GM21447 (cell line): ENCODE data around the gene RAB11FIP3.

Experiments used
- ATAC-seq: cut with Tn5 transposase; IDR thresholded peaks from one replicate; pipeline ENCODE4 v1.9.1; 2021; ENCODE audit not compliant: unreplicated experiment

The RAB11FIP3 gene

DNA sequence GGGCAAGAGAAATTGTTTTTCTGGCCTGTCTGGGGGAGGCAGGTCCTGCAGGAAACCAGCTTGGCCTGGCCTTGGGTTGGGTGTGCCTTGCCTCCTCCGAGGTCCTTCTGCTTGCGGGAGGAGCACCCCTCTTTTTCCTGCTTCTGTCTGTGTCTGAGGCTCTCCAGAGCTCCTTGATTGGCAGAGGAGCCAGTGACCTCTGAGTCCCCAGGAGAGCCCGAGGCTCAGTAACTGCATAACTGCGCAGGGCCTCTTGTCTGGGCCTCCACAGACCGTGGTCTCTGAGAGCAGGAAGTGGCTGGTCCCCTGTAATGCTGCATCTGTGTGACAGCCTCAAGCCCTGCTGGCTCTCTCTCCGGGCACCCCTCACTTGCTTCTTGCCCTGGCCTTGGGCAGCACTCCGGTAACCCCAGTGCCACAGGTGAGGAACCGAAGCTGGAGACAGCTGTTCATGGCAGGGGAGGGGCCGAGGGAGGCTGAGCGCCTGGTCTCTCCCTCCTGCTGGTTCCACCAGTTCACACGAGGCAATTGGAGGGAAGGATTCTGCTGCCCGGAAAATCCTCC lies 103.6 kb downstream of the RAB11FIP3 start:
- no peak for ATAC-seq

DNA sequence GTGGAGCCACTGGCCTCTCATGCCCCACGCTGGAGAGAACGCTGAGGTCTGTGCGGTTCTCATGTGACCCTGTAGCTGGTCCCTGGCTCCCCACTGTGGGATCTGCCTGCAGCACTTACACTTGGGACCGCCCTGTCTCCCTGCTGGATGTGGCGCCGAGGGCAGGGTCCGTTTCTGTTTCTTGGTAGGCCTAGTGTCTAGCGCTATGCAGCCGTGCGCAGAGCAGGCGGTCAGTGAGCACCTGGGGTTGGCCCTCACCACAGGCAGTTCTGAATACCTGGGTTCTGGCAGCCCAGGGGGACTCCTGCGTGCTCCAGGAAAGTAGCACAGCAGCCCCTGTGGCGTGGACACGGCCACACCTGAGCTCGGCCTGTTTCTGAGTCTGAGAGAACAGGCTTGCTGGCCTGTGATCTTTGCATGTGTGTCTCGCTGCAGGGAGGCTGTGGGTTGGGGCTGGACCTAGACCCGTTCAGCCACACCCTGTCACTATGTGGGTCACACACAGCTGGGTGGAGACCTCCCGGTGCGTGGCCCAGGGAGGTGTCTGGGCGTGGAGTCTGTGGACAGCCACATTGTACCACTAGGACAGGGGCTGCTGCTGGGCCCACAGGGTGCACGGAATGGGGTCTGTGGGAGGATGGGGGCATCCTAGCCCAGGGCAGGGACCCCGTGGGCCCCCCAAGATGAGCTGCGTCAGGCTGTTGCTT lies 104.8 kb downstream of the RAB11FIP3 start:
- ATAC-seq = no peak

DNA sequence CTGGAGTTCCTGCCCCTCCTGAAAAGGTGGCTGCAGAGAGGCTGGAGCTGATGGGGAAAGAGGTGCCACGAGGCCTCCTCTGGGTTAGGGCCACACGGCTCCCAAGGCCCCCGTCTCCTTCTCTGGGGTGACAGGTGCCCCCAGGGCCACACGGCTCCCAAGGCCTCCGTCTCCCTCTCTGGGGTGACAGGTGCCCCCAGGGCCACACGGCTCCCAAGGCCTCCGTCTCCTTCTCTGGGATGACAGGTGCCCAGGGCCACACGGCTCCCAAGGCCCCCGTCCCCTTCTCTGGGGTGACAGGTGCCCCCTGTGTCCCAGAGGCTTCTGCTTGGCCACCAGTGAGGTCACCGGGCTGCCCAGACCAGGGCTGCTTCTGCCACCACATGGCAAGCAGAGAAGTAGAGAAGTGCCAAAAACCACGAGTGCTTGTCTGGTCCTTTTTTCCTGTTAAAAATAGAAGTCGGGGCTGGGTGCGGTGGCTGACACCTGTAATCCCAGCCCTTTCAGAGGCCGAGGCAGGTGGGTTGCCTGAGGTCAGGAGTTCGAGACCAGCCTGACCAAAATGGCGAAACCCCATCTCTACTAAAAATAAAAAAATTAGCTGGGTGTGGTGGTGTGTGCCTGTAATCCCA lies 106.2 kb downstream of the RAB11FIP3 start:
- ATAC-seq = no peak

DNA sequence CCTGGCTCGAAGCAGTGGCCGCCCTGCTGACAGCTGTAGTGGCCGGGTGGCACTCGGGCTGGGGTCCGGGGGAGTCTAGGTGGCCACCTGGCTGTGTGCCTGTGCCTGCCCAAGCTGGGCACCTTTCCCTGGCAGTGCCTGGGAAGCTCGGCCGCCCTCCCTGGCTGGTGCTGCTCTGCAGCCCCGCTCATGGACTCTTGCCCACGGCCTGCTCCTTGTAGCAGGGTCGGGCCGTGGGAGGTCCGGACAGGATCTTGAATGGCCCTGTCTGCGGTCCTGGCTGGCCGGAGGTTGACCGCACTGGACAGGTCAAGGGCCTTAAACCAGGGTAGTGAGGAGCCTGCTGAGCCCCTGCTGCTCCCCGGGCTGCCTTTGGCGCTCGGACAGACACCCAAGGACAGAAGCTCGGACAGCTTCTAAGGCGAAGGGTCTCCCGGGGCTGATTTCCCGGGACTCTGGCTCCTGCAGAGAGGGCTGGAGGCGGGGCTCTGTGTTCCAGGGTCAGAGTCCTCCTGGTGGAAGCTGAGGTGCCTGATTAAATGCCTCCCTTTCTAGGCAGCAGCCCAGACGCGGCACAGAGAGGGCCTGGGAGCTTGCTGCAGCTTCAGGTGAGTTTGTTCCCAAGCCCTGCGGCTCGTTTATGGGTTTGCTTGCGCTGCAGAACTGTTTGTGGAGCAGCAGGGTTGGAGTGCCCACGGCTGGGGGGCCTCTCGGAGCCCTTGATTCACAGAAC lies 108.1 kb downstream of the RAB11FIP3 start:
- no peak for ATAC-seq

DNA sequence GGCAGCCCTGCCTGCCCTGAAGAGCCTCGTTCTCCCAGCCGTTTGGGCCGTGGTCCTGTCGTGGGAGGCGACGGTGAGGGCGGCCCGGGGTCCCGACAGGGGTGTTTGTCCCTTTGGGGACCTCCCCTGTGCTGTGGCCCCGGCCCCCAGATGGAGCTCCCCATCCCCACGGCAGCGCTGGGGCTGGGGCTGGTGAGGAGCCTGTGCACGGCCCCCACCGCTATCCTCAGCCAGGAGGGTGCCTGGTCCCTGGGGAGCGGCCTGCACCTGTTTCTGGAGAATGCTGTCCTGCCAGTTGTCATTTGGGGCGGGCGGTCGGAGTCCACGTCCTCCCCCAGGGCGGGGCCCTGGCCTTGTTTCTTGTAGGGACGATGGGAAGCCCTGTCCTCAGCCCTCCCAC lies 108.7 kb downstream of the RAB11FIP3 start:
- no peak for ATAC-seq

DNA sequence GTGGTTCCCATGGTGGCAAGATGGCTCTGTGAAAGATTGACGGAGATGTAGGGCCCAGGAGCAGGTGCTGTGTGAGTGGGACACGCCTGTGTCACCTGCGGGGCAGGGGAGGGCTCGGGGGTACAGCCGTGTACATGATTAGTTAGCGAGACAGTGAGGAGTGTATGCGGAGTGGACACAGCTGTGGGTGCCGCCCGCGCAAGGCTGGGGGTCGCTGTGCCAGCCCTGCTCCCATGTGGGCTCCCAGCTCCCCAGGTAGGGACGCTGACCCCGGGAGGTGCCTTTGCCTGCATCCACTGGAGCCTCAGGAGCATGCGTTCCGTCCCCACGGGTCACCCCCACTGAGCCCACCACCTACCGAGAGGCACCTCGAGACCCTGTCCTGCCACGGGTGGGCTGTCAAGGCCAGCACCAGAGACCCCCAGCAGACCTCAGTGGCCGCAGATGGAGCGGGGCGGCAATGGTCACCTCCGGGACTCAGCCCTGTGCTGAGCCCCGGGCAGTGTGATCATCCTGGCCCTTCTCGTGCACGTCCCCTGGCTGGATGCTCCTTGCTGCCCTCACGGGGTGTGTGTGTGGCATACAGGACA lies 109.5 kb downstream of the RAB11FIP3 start:
- no peak for ATAC-seq

DNA sequence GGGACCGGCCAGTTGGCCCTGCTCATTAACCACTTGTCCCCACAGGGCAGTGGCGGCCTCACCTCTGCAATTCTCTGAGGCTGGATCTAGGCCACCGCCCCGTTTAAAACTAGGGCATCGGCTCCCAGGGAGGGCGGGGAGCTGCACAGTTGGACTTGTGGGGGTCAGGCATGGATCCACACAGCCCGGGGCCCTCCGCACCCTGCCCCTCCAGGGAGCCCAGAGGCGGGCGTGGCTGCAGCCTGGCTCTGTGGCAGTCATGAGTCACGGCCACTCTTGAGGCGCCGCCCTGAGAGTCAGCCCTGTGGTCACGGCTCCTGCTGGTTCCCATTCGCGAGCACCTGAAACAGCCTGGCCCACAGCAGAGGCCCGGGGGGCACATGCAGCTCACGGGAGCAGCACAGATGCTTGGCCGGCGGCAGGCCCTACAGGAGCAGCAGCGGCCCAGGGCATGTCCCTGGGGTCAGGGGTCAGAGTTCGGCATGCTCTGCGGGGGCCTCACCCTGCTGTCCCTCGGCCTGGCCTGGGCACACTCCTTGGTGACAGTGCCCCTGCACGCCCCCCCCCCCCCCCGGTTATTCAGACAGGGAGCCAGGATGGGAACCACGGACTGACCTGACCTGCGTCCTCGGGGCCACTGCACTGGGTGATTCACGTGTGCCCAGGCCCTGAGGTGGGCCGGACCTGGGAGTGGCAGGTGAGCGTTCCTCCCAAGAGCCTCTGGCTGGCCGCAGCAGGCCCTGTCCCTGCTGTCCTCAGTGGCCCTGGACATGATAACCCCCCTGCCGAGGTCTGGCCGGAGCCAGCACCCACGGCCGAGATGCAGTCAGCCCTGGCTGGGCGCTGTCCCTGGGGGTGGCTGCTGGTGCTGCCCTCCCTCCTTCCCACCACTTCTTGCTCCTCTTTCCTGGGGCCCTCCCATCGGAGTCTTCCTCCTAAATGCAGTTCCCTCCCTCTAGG lies 110.3 kb downstream of the RAB11FIP3 start:
- no peak for ATAC-seq

DNA sequence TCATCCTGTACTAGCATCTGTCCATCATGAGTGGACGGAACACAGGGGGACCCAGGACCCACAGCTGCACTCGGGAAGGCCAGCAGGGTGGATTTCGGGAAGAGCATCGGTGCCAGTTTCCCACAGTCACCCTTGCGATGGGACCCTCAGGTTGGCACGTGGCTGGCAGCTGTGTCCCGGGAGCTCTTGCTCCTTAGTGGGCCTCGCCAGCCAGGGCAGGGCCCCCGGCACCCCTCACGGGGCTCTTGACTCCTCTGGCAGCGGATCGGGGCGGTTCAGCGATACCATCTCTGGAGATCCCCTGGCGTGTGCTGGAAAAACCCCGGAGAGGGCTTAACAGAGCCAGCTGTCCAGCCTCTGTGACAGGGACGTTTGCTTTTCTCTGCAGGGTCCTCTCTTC lies 111.3 kb downstream of the RAB11FIP3 start:
- no peak for ATAC-seq

DNA sequence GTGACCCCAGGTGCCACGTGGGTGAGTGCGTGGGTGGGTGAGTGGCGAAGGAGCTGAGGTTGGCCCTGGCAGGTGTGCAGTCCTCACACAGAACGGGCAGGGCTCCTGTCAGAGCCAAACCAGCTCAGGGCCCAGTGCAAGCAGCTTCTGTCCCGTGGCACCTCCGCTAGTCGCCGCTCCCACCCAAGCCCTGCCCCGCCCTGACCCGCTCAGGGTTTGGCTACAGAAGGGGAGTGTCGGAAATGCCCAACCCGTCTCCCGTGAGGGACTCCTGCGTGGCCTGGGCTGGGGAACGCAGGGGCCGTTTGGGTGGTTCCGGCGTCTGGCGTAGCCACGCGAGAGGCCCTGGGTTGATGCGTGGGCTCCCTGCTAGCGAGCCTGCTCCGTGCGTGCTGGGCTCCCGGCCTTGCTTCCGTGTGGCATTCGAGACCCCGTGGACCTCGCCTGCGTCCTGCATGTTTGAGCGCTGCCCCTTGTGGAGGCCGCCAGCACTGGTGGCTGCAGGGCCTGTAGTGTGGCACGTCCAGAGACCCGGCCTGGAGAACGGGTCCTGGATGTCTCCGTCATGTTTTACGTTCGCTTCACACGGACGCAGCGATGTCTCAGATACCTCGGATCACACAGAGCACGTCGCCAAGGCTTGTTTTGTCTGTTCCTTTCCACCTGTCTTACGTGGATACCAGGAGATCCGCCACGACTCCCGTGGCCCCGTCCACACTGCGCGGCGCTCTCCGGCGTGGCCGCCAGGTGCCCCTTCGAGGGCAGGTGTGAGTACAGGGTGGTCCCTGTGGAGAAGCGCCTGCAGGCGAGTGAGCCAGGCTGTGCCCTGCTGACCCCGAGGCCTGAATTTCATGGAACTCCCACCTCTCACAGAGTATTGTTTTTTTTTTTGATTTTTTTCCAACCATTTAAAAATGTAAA lies 112.2 kb downstream of the RAB11FIP3 start:
- no peak for ATAC-seq

DNA sequence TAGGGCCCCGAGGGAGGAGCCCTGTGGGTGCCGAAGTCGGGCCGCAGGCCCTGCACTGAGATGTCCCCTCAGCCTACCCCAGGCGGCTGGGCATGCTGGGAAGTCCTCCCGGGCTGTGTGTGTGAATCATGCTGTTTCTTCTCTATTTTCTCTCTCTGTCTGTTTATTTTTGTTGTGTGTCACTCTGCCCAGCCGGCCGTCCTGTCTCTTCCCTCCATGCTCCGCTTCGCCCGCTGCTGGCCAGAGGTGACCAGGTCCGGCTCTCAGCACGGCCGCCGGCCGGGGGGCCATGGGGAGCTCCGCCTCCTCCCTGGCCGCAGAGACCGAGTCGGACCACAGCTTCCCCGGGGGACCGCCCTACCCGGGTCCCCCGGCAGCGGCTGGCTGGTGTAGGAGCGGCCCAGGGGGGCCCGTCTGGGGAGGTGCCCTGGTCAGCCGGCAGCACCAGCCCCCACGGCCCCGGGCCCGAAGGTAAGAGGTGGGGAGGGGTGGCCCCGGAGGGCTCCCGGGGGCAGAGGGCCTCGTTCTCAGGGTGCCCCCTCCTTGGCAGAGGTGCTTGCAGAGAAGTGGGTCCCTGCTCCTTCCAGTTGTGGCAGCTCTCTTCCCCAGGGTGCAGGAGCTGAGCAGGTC lies 114.6 kb downstream of the RAB11FIP3 start:
- no peak for ATAC-seq

DNA sequence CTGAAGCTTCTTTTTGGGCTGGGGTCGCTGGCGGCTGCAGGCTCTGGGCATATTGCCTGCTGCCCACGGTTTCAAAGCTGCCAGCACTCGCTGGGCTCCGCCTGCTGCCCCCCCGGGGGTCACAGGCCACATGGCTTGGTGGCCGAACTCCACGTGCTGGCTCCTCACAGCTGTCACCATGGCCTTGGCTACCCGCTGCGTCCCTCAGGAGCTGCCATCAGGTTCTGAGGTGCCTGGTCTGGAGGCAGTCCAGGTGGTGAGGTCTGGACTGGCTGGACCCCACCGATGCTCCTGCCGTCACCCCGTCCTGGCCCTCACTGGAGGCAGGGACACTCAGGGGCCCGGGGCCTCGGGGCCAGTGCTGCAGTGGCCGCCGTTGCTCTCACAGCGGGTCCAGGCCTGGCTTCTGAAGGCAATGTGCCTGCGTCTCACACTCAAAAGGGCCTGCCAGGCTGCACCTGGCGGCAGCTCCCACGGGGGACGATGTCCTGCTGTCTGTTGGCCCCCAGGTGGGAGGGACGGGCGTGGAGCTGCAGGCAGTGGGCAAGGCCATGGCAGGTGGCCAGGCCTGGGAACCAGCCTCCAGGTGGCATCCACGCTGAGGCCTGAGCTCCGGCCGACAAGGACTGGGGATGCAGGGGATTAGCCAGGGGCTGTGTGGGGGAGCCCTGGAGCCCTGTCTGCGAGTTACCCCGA lies 115.3 kb downstream of the RAB11FIP3 start:
- no peak for ATAC-seq

DNA sequence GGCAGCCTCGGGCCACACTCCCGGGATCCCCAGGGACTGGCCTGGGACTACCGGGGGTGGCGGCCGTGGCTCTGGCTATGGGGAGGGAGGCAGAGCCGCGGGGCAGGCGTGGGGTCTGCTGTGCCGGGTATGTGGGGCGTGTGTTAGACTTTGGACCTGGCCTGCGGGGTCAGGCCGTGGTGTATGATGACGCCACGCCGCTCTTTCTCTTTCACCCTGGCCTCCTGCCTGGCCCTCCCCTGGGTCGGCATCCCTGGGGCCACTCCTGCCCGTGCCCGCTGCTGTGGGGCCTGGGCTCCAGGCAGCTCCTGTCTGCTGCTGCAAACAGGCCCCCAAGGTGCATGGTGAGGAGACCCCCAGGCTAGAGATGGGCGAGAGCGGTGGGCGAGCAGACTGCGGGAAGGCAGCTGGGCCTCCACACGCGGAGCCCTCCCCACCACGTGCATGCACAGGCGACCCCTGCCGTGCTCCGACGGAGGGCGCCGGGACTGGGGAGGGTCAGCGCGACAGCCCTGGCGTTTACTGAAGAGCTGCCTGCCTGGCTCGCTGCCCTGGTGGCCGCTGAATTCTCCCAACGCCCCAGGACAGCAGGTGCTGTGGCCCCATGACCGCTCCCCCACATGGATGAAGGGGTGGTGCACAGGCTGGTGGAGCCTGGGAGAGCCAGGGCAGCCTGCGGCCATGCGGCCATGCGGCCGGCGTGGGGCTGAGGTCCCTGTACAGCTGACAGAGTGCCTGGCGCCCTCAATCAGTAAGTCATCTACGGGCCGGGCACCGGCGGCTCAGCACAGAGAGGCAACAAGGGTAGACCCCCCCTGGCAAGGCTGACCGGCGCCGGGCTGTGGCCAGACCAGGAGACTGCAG lies 118.1 kb downstream of the RAB11FIP3 start:
- ATAC-seq = no peak

DNA sequence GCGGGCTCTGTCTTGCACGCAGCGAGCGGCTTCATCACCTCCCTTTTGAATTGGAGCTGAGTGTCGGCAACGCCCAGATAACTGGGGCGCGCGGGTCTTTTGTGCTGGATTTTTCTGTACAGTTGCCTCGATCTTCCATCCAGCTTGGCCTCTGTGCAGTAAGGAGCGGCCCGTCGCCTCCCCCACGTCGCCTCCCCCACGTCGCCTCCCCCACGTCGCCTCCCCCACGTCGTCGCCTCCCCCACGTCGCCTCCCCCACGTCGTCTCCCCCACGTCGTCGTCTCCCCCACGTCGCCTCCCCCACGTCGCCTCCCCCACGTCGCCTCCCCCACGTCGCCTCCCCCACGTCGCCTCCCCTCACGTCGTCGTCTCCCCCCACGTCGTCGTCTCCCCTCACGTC lies 119.1 kb downstream of the RAB11FIP3 start:
- ATAC-seq = no peak

DNA sequence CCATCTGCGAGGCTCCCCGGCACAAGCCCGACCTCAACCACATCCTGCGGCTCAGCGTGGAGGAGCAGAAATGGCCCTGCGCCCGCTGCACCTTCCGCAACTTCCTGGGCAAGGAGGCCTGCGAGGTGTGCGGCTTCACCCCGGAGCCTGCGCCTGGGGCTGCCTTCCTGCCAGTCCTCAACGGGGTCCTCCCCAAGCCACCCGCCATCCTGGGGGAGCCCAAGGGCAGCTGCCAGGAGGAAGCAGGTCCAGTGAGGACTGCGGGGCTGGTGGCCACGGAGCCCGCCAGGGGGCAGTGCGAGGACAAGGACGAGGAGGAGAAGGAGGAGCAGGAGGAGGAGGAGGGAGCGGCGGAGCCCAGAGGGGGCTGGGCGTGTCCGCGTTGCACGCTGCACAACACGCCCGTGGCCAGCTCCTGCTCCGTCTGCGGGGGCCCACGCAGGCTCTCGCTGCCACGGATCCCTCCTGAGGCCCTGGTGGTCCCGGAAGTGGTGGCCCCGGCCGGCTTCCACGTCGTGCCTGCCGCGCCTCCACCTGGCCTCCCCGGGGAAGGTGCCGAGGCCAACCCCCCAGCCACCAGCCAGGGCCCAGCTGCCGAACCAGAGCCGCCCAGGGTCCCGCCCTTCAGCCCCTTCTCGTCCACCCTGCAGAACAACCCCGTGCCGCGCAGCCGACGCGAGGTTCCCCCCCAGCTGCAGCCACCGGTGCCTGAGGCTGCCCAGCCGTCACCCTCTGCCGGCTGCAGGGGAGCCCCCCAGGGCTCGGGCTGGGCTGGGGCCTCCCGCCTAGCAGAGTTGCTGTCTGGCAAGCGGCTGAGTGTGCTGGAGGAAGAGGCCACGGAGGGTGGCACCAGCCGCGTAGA lies 121.7 kb downstream of the RAB11FIP3 start:
- no peak for ATAC-seq

DNA sequence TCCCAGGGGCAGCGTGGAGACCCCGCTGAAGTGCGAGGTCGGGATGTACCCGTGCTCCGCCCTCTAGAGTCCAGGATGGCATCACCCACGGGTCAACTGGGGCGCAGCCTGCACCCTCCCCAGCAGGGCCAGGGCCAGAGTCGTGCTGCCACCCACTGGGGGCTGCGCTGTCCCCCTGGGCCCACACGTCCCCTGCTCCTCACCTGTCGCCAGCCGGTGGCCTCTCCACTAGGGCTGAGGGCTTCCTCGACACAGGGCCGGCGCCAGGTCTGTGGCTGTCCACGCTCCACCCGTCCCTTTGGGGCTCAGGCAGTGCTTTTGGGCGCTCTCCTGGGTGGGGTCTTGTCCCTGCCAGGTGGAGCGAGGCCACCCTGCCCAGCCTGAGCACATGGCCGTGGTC lies 123.1 kb downstream of the RAB11FIP3 start:
- no peak for ATAC-seq

DNA sequence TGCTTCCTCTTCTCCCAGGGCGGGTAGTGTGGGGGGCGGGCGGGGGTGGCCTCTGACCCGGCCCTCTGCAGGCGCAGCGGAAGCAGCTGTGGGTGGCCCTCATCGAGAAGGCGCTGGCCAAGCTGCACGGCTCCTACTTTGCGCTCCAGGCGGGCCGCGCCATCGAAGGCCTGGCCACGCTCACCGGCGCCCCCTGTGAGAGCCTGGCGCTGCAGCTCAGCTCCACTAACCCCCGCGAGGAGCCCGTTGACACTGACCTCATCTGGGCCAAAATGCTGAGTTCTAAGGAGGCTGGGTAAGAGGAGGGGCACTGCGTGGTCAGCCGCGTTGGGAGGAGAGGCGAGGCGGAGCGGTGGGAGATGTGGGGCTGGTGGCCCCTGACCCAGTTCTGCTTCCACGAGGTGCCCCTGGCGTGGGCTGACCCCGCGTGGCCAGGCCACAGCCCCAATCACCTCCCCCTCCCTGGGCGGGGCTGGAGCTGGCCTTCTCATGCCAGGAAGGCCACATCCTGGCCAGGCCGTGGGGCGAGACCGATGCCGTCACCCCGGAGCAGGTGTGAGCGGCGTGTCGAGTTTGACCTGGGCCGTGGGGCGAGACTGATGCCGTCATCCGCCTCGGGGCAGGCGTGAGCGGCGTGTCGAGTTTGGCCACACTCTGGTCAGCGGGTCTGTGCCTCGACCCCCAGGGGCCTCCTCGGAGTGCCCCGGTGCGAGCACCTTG lies 124.3 kb downstream of the RAB11FIP3 start:
- no peak for ATAC-seq
